Nephron progenitor cell (in vitro differentiated cells): ENCODE data around the gene INTS15.
A peak's percentile ranks its signal among the peaks of the same experiment; 100 is the strongest.

Experiments
- DNase-seq: peaks from one replicate; pipeline ENCODE4 v3.0.0; 2021
- H3K27ac Mint-ChIP-seq: 2 replicates; pipeline ENCODE4 v1.8.0; 2021; ENCODE audit warnings: mild to moderate bottlenecking, moderate library complexity, mixed read lengths
- H3K27me3 Mint-ChIP-seq: 2 replicates; pipeline ENCODE4 v1.8.0; 2021; ENCODE audit warnings: mild to moderate bottlenecking, low read depth, mixed read lengths; ENCODE audit not compliant: poor library complexity
- H3K36me3 Mint-ChIP-seq: 2 replicates; pipeline ENCODE4 v1.8.0; 2021; ENCODE audit warnings: low read depth, mixed read lengths
- H3K4me1 Mint-ChIP-seq: 2 replicates; pipeline ENCODE4 v1.8.0; 2021; ENCODE audit warnings: mixed read lengths
- H3K4me3 Mint-ChIP-seq: 2 replicates; pipeline ENCODE4 v1.8.0; 2021; ENCODE audit warnings: mild to moderate bottlenecking, moderate library complexity, mixed read lengths
- H3K9me3 Mint-ChIP-seq: 2 replicates; pipeline ENCODE4 v1.8.0; 2021; ENCODE audit warnings: mild to moderate bottlenecking, moderate library complexity, mixed read lengths
- CTCF ChIP-seq: fragments of 200-600 bp; sonication (generic); IDR thresholded peaks from 2 replicates; pipeline ENCODE4 v1.5.0; 2021; ENCODE audit warnings: antibody characterized with exemption

INTS15 gene

GRCh38 chr7:6636741-6637543, 47.1 kb downstream of the INTS15 start, which contains the start of gene ZNF316:
ZNF316 (plus strand) TSS chr7:6637318; CDS start chr7:6642410, 5,092 bp downstream.
- peak within 1 kb of the TSS; percentile 69 for H3K27ac Mint-ChIP-seq
- peaks cover 36% of the 10 kb centered on the region for H3K4me1 Mint-ChIP-seq
- peaks cover 6% of the 10 kb centered on the region for H3K27me3 Mint-ChIP-seq
- peak; percentile 66 for DNase-seq
- H3K4me3 Mint-ChIP-seq = peak within 1 kb of the TSS; percentile 85
- no peak for TF ChIP-seq CTCF
- peaks cover 4% of the 10 kb centered on the region for H3K9me3 Mint-ChIP-seq
- H3K36me3 Mint-ChIP-seq = peaks cover 35% of the 10 kb centered on the region

- peaks cover 38% of the 10 kb centered on the region for H3K36me3 Mint-ChIP-seq
- peaks cover 4% of the 10 kb centered on the region for H3K9me3 Mint-ChIP-seq
- DNase-seq = peak; percentile 66
- peaks cover 36% of the 10 kb centered on the region for H3K4me1 Mint-ChIP-seq
- peak overlapping the region; percentile 85 for H3K4me3 Mint-ChIP-seq
- peak overlapping the region; percentile 69 for H3K27ac Mint-ChIP-seq
- H3K27me3 Mint-ChIP-seq = peaks cover 6% of the 10 kb centered on the region
- peak; percentile 37 for TF ChIP-seq CTCF
Observed at GRCh38 chr7:6637544-6638229, 47.9 kb downstream of the INTS15 start.

GRCh38 chr7:6639032-6639431, 49.2 kb downstream of the INTS15 start:
- TF ChIP-seq CTCF = no peak
- peaks cover 36% of the 10 kb centered on the region for H3K4me1 Mint-ChIP-seq

GRCh38 chr7:6639627-6640026, 49.8 kb downstream of the INTS15 start:
- H3K36me3 Mint-ChIP-seq = peaks cover 49% of the 10 kb centered on the region
- H3K9me3 Mint-ChIP-seq = peaks cover 4% of the 10 kb centered on the region
- no peaks in the 10 kb centered on the region for H3K27me3 Mint-ChIP-seq
- DNase-seq = no peak
- TF ChIP-seq CTCF = no peak
- peak overlapping the region; percentile 54 for H3K4me3 Mint-ChIP-seq
- H3K27ac Mint-ChIP-seq = peak overlapping the region; percentile 81
- peaks cover 36% of the 10 kb centered on the region for H3K4me1 Mint-ChIP-seq

More at GRCh38 chr7:6639032-6639431, 49.2 kb downstream of the INTS15 start:
- Mint-ChIP-seq H3K4me3 (peak overlapping the region; percentile 85), H3K36me3 (peaks cover 43% of the 10 kb centered on the region), H3K27ac (no peak overlapping the region), H3K27me3 (peaks cover under 1% of the 10 kb centered on the region), H3K9me3 (peaks cover 4% of the 10 kb centered on the region)
- no peak for DNase-seq

- H3K27ac Mint-ChIP-seq = peak overlapping the region; percentile 81
- H3K36me3 Mint-ChIP-seq = peaks cover 55% of the 10 kb centered on the region
- H3K4me1 Mint-ChIP-seq = peaks cover 33% of the 10 kb centered on the region
- no peaks in the 10 kb centered on the region for H3K27me3 Mint-ChIP-seq
- peak overlapping the region; percentile 54 for H3K4me3 Mint-ChIP-seq
- DNase-seq = peak; percentile 46
- TF ChIP-seq CTCF = no peak
- peaks cover 4% of the 10 kb centered on the region for H3K9me3 Mint-ChIP-seq
Observed at GRCh38 chr7:6640246-6640721, 50.5 kb downstream of the INTS15 start.
